ENCODE data around the gene SELENOH.

The SELENOH gene

DNA sequence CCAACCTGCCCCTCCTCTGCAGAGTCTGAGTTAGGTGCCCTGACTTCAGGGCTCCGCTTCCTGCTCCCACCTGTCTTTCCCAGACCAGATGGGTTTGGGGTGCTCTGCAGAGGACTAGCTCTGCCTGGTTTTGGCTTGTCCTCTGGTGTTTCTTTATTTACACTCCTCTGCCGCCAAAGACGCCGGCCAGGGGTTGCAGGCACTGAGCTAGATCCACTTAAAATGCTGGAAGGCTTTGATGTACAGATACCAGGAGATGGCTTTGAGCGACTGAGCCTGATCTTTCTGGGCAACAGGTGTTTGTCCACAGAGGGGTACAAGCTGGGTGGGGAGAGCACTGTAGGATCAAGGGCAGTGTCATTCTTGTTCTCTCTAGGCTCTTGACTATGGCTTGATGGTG is 3.9 kb downstream of the SELENOH start:
- no peak for DNase-seq (ENCODE audit: low read depth in 1 of 2, low spot score in 1 of 2)

DNA sequence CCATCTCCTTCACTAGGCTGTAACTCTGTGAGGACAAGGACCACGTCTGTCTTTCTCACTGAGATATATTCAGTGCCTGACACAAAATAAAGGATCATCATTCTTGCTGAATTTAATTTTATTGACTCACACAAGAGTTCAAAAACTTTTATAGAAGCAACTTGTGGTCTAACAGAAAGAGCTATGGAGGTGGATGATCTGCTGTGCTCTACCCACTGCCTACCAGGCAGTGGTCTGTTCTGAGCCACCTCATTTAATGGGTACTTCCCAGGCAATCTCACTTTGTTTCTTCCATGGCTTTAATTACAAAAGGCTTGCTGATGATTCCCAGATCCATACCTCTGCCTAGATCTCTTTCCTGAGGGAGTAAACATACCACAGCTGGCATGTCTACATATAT is 5.6 kb downstream of the SELENOH start:
- no peak for DNase-seq (ENCODE audit: low read depth in 1 of 2, low spot score in 1 of 2)

DNA sequence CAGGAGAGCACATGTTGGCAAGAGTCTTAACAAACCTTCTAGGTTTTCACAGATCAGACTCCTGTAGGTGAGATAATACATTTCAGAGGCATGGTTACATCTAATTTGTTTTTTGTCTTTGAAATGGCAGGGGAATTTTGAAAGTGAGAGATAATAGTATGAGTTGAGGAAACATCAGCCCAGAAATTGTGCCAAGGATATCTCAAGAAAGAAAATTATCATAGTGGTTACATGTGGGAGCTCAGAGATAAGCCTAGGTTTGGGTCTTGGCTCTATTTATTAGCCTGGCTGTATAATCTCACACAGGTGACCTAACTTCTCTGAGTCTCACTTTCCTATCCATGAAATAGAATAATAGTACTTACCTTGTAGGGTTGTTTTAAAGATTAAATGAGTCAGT is 9.9 kb downstream of the SELENOH start:
- DNase-seq (ENCODE audit: low read depth in 1 of 2, low spot score in 1 of 2), result no peak

DNA sequence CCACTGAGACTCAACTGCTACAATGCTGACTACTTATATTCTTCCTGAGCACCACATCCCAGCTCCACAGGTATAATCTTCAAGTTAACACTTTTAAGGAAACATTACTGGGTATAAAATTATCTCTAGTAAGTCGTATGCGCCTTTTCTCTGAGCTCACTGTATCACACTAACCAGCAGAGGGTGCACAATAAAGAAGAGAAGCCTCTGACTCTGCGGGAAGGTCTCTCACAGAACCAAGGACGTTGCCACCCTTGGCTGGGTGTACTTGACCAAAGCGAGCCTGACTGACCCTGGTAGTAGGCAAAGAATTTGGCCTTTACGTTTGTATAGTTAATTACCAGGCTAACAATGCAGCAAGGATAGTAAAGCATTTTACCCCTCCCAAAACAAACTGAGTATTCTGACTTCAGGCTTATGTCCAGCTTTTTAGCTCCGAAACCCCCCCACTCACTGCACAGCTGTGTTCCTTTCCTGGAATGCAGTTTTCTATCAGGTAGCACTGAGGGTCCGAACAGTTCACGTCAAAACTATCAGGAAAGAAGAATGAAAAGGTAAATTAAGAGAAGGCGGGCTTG is 10.5 kb downstream of the SELENOH start, which contains the start of gene BTBD18:
BTBD18 (minus strand) TSS at position 144 of the 578 bp plus-strand sequence. CDS start 631 bp downstream, outside the sequence.
- no peak for DNase-seq (ENCODE audit: low read depth in 1 of 2, low spot score in 1 of 2)

DNA sequence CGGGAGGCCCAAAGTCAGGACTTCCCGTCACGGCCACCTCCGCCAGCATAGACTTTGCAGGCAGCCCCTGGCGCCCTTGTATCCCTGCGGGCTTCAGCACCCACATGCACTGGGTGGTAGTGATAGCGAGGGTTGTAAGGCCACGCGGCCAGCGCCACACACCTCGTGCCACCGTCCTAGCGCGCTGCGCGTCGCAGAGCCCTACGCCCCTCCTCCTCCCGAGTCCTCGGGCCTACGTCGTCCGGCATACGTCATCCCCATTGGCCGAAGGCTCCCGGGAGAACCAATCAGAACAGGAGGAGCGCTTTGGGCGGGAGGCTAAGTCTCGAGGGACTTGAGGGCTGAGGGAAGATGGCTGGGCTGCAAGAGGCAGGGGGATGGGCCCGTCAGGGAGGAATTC is 11.7 kb downstream of the SELENOH start:
- DNase-seq (ENCODE audit: low read depth in 1 of 2, low spot score in 1 of 2), result no peak

DNA sequence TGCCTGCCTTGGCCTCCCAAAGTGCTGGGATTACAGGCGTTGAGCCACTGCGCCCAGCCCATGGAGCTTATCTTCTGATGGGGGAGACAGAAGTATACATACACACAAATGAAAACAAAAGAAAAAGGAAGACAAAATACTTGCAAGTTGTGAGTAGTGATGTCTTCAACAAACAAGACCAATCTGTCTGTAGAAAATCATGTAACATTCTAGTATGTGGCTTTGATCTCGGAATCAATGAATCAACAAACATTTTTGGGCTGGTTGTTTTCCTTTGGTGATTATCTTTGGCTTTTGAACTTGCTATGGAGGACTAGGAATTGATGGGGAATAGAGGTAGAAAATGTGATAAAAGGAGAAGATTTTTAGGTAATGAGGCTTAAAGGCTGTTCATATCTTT is 16.9 kb downstream of the SELENOH start:
- DNase-seq (ENCODE audit: low read depth in 1 of 2, low spot score in 1 of 2), result no peak

GRCh38 chr11:57761301-57762234 is 20.3 kb downstream of the SELENOH start, which contains the start of gene CTNND1:
CTNND1 (plus strand) TSS chr11:57761802; CDS start chr11:57791479, 29,677 bp downstream.
- no peak for DNase-seq (ENCODE audit: low read depth in 1 of 2, low spot score in 1 of 2)

- DNase-seq (ENCODE audit: low read depth in 1 of 2, low spot score in 1 of 2), result no peak
Observed at GRCh38 chr11:57762235-57762861, 21.1 kb downstream of the SELENOH start.

DNA sequence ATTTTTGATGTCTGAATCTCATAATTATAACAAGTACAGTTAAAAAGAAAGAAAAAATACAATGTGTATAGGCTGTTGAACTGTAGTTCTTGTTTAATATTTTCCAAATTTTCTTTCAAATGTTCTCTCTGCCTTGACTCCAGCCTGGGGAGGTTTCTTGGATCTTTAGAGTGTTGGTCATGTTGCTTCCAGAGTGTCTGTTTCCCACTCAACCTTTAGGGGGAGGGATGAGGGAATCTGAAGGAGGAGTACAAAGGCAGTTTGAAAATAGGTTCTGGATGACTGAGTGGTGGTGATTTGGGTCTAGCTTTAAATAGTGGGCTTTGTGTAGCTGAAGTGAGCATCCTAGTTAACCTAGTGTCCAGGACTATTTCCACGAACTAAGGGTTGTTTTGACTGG is 22.3 kb downstream of the SELENOH start:
- no peak for DNase-seq (ENCODE audit: low read depth in 1 of 2, low spot score in 1 of 2)

GRCh38 chr11:57764021-57764420 is 22.7 kb downstream of the SELENOH start:
- DNase-seq (ENCODE audit: low read depth in 1 of 2, low spot score in 1 of 2), result no peak

DNA sequence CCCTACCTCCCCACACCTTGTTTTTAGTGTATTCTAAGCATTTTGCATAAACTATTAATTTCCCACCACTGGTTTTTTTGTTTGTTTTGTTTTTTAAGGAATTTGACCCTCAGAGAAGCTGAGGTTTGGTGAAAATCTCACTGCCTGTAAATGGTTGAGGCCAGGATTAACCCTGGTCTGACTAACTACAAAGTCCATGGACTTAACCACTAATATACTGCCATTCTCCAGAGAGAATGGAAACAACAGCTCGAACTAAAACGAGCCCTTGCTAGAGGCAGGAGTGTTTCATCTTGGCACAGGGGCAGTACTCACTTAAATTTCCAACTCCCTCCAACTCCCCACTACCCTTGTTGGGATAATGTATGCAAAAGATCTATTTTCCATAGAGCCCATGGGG is 23.3 kb downstream of the SELENOH start:
- no peak for DNase-seq (ENCODE audit: low read depth in 1 of 2, low spot score in 1 of 2)

GRCh38 chr11:57764972-57765371 is 23.7 kb downstream of the SELENOH start:
- DNase-seq (ENCODE audit: low read depth in 1 of 2, low spot score in 1 of 2), result no peak

DNA sequence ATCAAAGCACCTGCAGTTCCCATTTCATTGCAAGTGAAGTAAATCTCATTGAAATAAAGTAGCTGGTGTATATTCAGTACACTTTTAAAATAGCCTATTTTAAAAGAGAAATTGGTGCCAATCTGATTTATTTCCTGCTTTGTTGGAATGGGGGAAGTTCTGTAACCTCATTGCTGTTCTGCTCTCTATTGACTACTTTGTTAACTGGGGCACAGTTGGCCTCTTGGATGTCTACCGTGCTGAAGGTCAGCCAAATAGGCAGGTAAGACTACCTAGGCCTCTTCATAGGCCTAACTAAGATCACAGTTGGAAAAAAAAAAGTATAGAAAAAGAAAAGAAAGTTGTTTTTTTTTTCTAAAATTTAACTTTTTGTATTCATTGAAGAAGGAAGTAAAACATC is 29.5 kb downstream of the SELENOH start:
- DNase-seq (ENCODE audit: low read depth in 1 of 2, low spot score in 1 of 2), result no peak

- no peak for DNase-seq (ENCODE audit: low read depth in 1 of 2, low spot score in 1 of 2)
Observed at GRCh38 chr11:57771365-57771764, 30.1 kb downstream of the SELENOH start.

DNA sequence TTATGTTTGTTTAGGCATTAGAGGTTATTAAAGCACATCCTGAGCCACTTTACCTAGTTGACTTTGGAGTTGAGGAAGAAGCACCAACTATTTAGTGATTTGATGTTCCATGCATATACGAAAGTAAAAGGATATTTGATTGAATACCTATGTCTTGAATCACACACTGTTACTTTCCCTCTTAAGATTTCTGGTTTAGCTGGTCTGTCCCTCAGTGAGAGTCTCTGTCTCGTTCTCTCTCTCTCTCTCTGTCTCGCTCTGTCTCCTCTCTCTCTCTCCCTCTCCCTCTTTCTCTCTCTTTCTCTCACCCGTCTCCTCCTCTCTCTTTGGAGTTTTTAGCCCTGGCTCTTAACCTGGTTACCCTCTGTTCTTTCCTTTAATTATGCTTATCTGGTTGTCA is 31.3 kb downstream of the SELENOH start:
- DNase-seq (ENCODE audit: low read depth in 1 of 2, low spot score in 1 of 2), result no peak

DNA sequence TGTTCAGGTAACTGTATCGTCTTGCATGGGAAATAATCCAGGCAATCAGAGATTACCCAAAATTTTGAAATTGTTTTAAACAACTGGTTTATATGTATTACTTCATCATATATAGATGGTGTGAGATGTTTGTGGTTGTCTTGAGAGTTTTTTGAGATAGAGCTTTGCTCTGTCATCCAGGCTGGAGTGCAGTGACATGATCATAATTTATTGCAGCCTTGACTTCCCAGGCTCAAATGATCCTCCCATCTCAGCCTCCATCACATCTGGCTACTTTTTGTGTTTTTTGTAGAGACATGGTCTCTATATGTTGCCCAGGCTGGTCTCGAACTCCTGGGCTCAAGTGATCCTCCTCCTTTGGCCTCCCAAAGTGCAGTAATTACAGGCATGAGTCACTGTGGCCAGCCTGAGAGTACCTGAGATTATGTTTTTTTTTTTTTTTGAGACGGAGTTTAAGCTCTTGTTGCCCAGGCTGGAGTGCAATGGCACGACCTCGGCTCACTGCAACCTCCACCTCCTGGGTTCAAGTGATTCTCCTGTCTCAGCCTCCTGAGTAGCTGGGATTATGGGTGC is 31.8 kb downstream of the SELENOH start:
- DNase-seq (ENCODE audit: low read depth in 1 of 2, low spot score in 1 of 2), result no peak

GRCh38 chr11:57775491-57775890 is 34.2 kb downstream of the SELENOH start:
- DNase-seq (ENCODE audit: low read depth in 1 of 2, low spot score in 1 of 2), result no peak

DNA sequence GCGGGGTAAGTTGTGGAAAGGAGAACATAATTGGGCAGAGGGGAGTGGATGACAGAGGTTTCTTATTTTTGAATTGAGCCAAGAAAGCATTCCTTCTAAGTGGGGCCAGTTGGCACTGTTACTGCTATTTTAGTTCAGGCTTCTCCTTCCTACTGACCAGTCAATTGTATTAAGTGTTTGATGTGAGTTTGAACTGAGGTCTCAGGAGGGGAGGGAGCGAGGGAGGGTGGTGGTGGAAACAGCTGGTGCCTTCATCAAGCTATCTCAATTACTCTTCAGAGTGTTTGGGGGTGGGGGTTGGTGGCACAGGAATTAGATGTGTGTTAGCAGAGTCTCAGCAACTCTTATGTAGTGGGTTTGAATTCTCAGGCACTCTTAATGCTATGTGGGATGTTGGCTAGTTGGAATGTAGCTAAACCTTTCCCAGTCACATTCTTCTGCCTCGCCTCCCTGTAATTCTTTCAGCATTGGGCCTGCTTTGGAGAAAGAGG is 34.8 kb downstream of the SELENOH start:
- DNase-seq (ENCODE audit: low read depth in 1 of 2, low spot score in 1 of 2), result no peak

DNA sequence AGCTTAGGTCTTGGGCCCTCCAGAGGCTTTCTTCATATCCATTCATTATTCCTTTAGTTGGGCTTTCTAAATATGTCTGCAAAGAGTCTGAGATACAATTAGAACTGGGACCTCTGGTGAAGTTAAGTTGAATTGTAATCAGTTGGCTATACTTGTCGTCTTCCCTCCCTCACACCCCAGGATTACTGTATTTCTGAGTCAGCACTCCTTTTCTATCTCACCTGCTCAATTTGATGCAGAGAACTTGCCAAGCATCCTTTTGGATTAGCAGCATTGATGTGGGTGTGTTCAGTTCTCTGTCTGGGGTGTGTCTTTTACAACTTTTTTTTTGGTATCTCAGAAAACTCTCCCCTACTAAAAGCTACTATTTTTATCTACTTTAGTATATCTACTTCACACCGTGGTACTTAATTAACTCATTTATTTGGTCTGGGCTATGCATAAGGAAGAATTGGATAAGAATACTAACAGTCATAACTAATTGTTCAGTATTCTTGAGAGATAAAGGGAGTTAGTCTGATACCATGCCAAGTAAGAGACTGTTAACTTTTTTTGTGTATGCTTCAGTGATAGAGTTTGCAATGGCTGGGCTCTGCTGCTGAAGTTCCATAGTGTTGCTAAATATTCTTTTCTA is 35.4 kb downstream of the SELENOH start:
- DNase-seq (ENCODE audit: low read depth in 1 of 2, low spot score in 1 of 2), result no peak

DNA sequence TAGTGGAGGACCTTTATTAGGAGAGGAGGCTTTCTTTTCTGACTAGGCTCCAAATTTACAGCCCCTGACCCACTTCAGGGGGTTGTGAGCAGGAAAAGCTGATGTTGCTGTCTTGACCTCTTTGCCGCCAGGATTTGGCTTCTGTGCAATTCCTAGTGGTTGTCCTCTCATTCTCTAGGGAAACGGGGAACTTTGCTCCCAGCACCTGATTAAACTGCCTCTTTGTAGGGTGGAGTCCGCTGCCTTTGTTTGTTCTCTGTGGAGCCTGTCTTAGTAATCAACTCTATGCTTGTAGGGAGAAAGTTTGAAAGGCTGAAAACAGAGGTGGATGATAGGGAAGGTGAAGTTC is 36.7 kb downstream of the SELENOH start:
- no peak for DNase-seq (ENCODE audit: low read depth in 1 of 2, low spot score in 1 of 2)

Measured in activated T-helper 1 cell treated with anti-CD3 and anti-CD28 coated beads, Interleukin-2, amount 50 U/mL, for 16 hours (primary cell).